ENCODE data around the gene SNX33.

SNX33 gene

GRCh38 chr15:75640483-75641178, 7.1 kb upstream of the SNX33 start:
- in situ Hi-C loops (cut with MboI; ENCODE audit: low sequenced_read_pairs): loop anchor here (25.0 kb wide), 1 partner anchor 628 kb away; the partner anchor contains the start of gene PPCDC

DNA sequence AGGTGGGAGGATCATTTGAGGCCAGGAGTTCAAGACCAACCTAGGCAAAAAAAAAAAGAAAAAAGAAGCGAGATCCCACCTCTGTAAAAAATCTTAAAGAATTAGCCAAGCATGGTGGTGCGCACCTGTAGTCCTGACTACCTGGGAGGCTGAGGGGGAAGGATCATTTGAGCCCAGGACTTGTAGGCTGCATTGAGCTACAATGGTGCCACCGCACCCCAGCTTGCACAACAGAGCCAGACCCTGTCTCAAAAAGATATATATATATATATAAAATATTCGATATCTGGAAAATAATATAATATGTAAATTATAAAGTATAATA, 6.6 kb upstream of the SNX33 start:
- in situ Hi-C loops (cut with MboI; ENCODE audit: low sequenced_read_pairs): loop anchor here (25.0 kb wide), 1 partner anchor 629 kb away; the partner anchor contains the start of gene PPCDC

DNA sequence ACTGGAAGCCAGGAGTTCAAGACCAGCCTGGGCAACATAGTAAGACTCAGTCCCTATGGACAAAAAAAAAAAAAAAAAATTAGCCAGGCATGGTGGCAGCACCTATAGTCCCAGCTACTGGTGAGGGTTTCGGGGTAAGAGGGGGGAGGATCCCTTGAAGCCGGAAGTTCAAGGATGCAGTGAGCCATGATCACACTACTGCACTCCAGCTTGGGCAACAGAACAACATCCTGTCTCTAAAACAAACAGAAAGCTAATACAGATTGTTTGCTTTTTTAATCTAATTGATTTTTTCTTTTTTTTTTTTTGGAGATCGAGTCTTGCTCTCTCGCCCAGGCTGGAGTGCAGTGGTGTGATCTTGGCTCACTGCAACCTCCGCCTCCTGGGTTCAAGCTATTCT, 6.1 kb upstream of the SNX33 start:
- in situ Hi-C loops (cut with MboI; ENCODE audit: low sequenced_read_pairs): loop anchor here (25.0 kb wide), 1 partner anchor 629 kb away; the partner anchor contains the start of gene PPCDC

- in situ Hi-C loops (cut with MboI; ENCODE audit: low sequenced_read_pairs): loop anchor here (25.0 kb wide), 1 partner anchor 632 kb away; the partner anchor contains the start of gene PPCDC
Measured at GRCh38 chr15:75644376-75644775, 3.3 kb upstream of the SNX33 start.

DNA sequence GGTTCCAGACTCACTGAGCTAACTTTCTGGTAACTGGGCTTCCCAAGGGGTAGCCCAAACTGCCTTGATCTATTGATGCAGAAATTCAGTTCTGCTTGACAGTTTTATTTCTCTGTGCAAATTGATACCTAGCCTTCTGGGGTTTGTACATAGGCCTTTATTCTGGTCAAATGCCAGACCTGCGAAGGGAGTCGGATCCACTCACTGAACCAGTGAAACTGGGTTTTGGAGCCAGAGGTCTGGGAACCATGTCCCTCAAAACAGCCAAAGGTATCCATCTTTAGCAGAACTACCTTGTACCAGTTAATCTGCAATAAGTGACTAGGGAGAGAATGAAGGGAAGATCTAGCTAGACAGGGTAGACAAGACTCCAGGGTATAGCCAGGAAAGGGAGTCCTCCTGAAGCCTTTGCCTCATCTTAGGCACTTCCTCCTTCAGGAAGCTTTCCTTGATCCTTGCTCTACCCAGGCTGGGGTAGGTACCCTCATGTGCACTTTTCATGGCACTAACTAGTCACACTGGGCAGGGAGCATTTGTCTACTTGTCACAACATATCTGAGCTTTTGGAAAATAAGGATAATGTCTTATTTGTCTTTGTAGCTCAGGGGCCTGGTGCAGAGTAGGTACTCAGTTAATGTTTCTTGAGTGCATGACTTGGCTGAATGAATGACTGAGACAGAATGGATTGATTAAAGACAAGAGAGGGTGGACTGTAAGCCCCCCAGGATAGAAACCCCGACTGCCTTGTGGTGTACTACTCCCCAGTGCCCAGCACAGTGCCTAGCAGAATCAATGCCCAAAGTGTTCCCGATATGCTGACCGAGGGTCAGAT, 1.4 kb upstream of the SNX33 start:
- in situ Hi-C loops (cut with MboI; ENCODE audit: low sequenced_read_pairs): loop anchor here (25.0 kb wide), 1 partner anchor 634 kb away; the partner anchor contains the start of gene PPCDC

DNA sequence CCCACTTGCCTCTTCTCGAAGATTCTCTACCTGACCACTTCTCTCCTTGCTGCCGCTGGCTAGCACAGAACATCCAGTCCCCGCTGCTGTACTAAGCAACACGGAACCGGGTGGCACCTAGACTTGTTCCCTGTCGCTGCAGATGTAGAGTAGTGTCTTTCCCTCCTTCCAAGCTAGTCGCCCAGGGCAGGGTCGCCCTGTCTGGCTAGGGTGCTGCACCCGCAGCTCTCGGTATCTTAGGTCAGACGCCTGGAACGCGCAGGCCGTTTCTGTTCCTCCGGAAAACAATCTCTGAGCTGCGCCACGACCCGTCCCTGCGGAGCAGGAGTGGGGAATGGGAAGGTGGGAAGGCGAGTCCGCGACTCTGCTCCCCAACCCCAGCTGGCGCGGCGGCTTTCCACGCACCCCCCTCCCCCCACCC, 758 bp upstream of the SNX33 start:
- in situ Hi-C loops (cut with MboI; ENCODE audit: low sequenced_read_pairs): loop anchor here (25.0 kb wide), 1 partner anchor 635 kb away; the partner anchor contains the start of gene PPCDC

DNA sequence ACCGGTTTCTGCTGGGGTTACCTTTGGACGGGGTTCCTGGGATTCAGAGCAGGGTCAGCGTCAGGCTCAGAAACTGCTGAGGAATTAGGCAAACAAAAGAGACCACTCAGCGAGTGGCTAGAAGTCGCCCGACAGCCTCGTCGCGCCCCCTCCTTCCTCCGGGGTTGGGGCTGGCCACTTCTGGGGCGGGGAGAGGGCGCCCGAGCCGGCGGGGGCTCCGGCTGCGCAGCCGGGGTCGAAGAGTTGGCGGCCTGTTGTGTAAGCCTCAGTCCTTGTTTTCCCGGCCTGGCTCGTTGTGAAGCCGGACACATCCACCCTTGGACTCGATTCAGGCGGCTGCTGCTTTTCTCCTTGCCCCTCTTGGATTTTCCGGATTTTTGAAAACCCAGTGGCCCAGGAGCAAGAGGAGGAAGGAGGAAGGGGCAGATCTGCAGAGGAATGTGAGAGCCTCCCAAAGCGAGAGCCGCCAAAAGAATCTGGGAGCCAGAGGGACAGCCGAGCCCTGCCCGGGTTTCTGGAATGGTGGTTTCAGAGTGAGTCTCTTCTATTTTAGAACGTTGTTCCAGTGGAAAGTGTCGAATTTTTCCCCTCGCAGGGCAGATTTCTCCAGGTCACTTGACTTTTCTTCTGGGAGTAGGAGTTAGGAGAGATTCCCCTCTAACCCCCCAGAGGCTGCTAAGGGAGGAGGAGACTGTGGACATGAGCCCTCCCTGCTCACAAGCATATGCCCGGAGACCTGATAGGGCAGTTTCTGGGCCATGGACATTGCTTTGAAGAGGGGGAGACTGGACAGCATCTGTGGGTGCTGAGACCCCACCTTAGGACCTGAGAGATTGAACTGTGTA, 666 bp downstream of the SNX33 start:
- in situ Hi-C loops (cut with MboI; ENCODE audit: low sequenced_read_pairs): loop anchor here (25.0 kb wide), 1 partner anchor 636 kb away; the partner anchor contains the start of gene PPCDC

DNA sequence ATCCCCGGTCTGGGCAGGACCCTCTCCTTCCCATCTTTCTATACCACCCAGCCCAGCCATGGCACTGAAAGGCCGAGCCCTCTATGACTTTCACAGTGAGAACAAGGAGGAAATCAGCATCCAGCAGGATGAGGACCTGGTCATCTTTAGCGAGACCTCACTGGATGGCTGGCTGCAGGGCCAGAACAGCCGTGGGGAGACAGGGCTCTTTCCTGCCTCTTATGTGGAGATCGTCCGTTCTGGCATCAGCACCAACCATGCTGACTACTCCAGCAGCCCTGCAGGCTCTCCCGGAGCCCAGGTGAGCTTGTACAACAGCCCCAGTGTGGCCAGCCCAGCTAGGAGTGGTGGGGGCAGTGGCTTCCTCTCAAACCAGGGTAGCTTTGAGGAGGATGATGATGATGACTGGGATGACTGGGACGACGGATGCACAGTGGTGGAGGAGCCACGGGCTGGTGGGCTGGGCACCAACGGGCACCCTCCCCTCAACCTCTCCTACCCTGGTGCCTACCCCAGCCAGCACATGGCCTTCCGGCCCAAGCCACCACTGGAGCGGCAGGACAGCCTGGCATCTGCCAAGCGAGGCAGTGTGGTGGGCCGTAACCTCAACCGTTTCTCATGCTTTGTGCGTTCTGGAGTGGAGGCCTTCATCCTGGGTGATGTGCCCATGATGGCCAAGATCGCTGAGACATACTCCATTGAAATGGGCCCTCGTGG, 1.5 kb downstream of the SNX33 start:
- in situ Hi-C loops (cut with MboI; ENCODE audit: low sequenced_read_pairs): loop anchor here (25.0 kb wide), 1 partner anchor 637 kb away; the partner anchor contains the start of gene PPCDC

DNA sequence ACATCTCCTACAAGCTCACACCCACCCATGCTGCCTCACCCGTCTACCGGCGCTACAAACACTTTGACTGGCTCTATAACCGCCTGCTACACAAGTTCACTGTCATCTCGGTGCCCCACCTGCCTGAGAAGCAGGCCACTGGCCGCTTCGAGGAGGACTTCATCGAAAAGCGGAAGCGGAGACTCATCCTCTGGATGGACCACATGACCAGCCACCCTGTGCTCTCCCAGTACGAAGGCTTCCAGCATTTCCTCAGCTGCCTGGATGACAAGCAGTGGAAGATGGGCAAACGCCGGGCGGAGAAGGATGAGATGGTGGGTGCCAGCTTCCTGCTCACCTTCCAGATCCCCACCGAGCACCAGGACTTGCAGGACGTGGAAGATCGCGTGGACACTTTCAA, 2.1 kb downstream of the SNX33 start:
- in situ Hi-C loops (cut with MboI; ENCODE audit: low sequenced_read_pairs): loop anchor here (25.0 kb wide), 1 partner anchor 638 kb away; the partner anchor contains the start of gene PPCDC

GRCh38 chr15:75650908-75651809, 3.4 kb downstream of the SNX33 start:
- in situ Hi-C loops (cut with MboI; ENCODE audit: low sequenced_read_pairs): no loop called here

GRCh38 chr15:75651810-75652543, 4.3 kb downstream of the SNX33 start:
- in situ Hi-C loops (cut with MboI; ENCODE audit: low sequenced_read_pairs): no loop called here

DNA sequence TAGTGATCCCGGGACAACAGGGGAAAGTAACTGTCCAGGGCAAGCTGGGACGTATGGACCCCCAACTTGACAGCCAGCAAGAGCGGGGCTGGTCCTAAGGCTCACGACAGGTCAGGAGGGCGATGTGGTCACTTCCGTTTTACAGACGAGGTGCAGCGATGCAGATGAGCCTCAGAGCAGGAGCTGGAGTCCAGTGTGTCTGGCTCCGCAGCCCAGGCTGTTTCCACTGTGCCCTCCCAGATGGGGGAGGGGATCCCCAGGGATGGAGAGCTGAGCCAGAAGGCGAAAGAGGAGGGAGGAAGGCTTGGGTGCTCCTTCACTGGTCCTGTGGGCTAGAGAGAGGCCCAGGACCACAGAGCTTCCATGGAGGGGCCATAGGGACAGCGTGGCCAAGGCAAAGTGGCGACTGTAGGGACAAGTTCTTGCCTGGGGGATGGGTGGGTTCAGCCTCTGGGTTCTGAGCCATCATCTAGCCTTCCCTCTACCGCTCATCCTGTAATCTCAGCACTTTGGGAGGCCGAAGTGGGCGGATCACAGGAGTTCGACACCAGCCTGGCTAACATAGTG, 5.7 kb downstream of the SNX33 start:
- in situ Hi-C loops (cut with MboI; ENCODE audit: low sequenced_read_pairs): no loop called here

DNA sequence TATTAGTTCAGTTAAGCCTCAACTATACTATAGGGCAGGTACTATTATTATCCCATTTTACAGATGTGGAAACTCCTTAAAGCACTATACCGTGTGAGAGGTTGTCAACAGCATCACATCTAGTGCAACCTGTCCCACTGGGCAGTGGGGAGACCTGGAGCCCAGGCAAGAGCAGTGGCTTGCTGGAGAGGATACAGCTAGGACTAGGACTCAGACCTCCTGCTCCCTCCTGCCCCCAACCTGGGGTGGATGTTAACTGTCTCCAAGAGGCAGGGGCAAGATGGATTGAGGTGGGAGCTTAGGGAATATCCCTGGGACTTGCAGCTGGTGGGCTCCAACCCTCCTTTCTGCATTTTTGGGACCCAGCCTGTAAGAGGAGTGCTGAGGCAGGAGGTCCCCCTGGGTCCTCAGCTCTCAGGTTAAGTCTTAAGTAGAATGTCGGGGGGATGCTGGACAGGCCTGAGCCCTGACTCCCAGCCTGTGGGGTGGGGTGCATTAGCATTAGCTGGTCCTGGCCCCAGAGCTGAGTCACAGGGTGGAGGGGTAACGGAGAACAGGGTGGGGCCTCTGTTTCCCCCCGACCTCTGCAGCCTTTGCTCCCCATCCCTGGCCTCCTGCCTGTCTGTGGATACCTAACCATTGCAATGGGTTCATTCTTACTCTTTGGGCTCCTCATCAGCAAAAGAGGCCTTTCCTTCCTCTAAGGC, 6.6 kb downstream of the SNX33 start:
- in situ Hi-C loops (cut with MboI; ENCODE audit: low sequenced_read_pairs): no loop called here

GRCh38 chr15:75655931-75656330, 8.2 kb downstream of the SNX33 start:
- in situ Hi-C loops (cut with MboI; ENCODE audit: low sequenced_read_pairs): no loop called here

- in situ Hi-C loops (cut with MboI; ENCODE audit: low sequenced_read_pairs): no loop called here
Measured at GRCh38 chr15:75656331-75656730, 8.6 kb downstream of the SNX33 start.

- in situ Hi-C loops (cut with MboI; ENCODE audit: low sequenced_read_pairs): no loop called here
Measured at GRCh38 chr15:75656813-75657212, 9.1 kb downstream of the SNX33 start.

DNA sequence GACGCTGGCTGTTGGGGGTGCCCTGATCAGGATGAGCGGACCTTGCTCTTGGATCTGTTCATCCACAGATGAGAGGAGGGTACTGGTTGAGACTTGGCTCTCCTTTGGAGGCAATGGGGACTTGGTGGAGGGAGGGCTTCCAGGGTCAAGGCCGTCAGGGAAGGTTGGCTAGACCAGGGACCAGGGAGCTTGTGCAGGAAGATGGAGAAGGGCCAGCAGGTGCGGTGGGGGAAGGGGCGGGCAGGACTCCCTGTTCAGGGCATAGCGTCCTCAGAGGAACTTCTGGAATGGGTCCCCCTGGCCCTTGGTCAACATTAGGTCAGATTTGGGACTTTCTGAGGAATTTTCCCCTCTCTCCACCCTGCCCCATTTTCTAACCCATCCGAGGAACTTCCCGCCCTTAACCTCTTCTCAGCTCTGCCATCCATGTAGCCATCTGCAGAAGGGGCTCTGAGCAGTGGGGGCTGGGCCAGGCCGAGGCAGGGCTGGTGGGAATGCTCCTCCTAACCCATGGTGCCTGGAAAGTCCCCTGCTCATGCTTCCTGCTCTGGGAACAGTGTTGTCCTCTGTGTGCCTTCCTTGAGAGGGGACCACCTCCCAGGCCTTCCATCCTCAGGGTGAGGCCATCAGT, 11.5 kb downstream of the SNX33 start:
- in situ Hi-C loops (cut with MboI; ENCODE audit: low sequenced_read_pairs): no loop called here

Measured in HL-60/S4 (cell line).